ENCODE measurements around the gene RNU5D-1.

Gene RNU5D-1

GRCh38 chr1:44713321-44713781 is 17.6 kb downstream of the RNU5D-1 start:
- peak; percentile 66 for DNase-seq
- Histone ChIP-seq H3K4me1 (ENCODE audit: low read length) (peaks cover 31% of the 10 kb centered on the region), H3K9ac (ENCODE audit: low read length) (peak overlapping the region; percentile 32; the same call in 1 of the 2 replicates), H3K9me3 (replicated peaks; ENCODE audit: insufficient read depth, low read length) (no peaks in the 10 kb centered on the region), H3K36me3 (replicated peaks; ENCODE audit: insufficient read depth, low read length) (no peaks in the 10 kb centered on the region), H3K4me2 (ENCODE audit: low read depth, low read length) (peak overlapping the region; percentile 82), H3K27ac (ENCODE audit: low read length) (peak overlapping the region; percentile 72; the same call in 1 of the 2 replicates), H3F3A (ENCODE audit: insufficient read depth, low read length) (peaks cover 19% of the 10 kb centered on the region), H2AFZ (ENCODE audit: low read length) (peak overlapping the region; percentile 68), H3K4me3 (ENCODE audit: low read length) (peak overlapping the region; percentile 35), H3K27me3 (replicated peaks; ENCODE audit: insufficient read depth, low read length) (peaks cover 6% of the 10 kb centered on the region; the same call in 1 of the 2 replicates), H3K9me2 (replicated peaks; ENCODE audit: insufficient read depth, low read length) (no peaks in the 10 kb centered on the region), H4K20me1 (ENCODE audit: insufficient read depth, low read length) (no peaks in the 10 kb centered on the region), H3K79me2 (ENCODE audit: low read length) (no peaks in the 10 kb centered on the region)
- TF ChIP-seq CTCF (IDR thresholded peaks at IDR 0.05; ENCODE audit: low read length): no peak
- no peak for TF ChIP-seq EZH2phosphoT487 (IDR thresholded peaks at IDR 0.05; ENCODE audit: low read length)
- no peak for TF ChIP-seq EZH2 (optimal IDR thresholded peaks at IDR 0.05; ENCODE audit: low read depth, low read length)

DNA sequence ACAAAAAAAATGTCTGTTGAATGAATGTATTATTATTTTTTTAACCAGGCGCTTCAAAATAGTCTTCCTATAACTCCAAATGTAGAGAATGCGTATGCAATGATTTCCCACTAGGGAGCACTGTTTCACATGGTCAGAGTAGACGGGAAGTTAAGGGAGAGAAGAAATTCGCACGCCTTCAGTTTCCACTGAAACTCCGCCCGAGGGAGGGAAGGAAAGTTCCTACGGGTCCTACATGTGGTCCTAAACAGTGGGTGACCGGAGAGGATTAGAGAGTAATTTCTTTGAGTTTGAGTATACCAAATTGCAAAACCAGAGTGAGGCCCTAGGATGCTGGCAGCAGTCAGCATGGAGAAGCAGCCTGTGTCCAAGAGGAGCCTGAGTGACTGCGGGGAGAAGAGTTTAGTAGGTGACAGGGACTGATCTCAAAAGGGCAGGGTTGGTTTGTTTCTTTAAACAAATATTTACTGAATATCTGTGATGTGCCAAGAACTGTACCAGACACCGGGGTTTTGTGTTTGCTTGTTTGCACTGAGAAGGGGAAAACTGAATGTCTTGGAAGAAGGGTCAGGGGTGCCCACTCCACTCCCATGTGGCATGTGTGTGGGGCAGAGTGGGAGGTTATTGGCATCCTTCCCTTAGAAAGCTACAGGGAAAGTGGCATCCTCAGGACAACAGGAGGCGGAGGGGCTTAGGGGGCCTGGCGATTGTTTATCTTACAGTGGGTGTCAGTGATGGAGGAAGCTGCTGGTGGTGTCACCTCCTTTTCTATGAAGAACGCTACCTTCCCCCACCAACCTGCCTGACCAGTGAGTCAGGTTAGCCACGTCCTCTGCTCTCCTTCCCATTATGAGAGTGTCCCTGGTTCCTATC is 22.8 kb downstream of the RNU5D-1 start:
- DNase-seq: peak; percentile 69
- Histone ChIP-seq H3K27me3 (replicated peaks; ENCODE audit: insufficient read depth, low read length) (peaks cover 6% of the 10 kb centered on the region; the same call in 1 of the 2 replicates), H3K9ac (ENCODE audit: low read length) (peak overlapping the region; percentile 17; the same call in 1 of the 2 replicates), H3K9me3 (replicated peaks; ENCODE audit: insufficient read depth, low read length) (no peaks in the 10 kb centered on the region), H3K4me1 (ENCODE audit: low read length) (peaks cover 9% of the 10 kb centered on the region), H3F3A (ENCODE audit: insufficient read depth, low read length) (peaks cover 9% of the 10 kb centered on the region; the same call in 1 of the 2 replicates), H3K9me2 (replicated peaks; ENCODE audit: insufficient read depth, low read length) (no peaks in the 10 kb centered on the region), H2AFZ (ENCODE audit: low read length) (peak overlapping the region; percentile 68), H3K27ac (ENCODE audit: low read length) (no peak overlapping the region), H3K4me3 (ENCODE audit: low read length) (peak overlapping the region; percentile 32; the same call in 1 of the 2 replicates), H3K79me2 (ENCODE audit: low read length) (no peaks in the 10 kb centered on the region), H3K36me3 (replicated peaks; ENCODE audit: insufficient read depth, low read length) (no peaks in the 10 kb centered on the region), H4K20me1 (ENCODE audit: insufficient read depth, low read length) (no peaks in the 10 kb centered on the region), H3K4me2 (ENCODE audit: low read depth, low read length) (peak overlapping the region; percentile 77)
- TF ChIP-seq CTCF (IDR thresholded peaks at IDR 0.05; ENCODE audit: low read length) (peak; percentile 79), EZH2phosphoT487 (IDR thresholded peaks at IDR 0.05; ENCODE audit: low read length) (no peak)

- Histone ChIP-seq H3K79me2 (ENCODE audit: low read length) (no peaks in the 10 kb centered on the region), H2AFZ (ENCODE audit: low read length) (peak overlapping the region; percentile 68; the same call in 1 of the 2 replicates), H4K20me1 (ENCODE audit: insufficient read depth, low read length) (no peaks in the 10 kb centered on the region), H3K36me3 (replicated peaks; ENCODE audit: insufficient read depth, low read length) (no peaks in the 10 kb centered on the region), H3K4me1 (ENCODE audit: low read length) (peaks cover 9% of the 10 kb centered on the region), H3K9ac (ENCODE audit: low read length) (no peak overlapping the region), H3K4me2 (ENCODE audit: low read depth, low read length) (peak overlapping the region; percentile 77), H3K9me3 (replicated peaks; ENCODE audit: insufficient read depth, low read length) (no peaks in the 10 kb centered on the region), H3K27me3 (replicated peaks; ENCODE audit: insufficient read depth, low read length) (peaks cover 6% of the 10 kb centered on the region; the same call in 1 of the 2 replicates), H3K27ac (ENCODE audit: low read length) (no peak overlapping the region), H3F3A (ENCODE audit: insufficient read depth, low read length) (0 out of 2 replicates have a peak, but pooled peaks cover 3% of the 10 kb centered on the region), H3K4me3 (ENCODE audit: low read length) (no peak overlapping the region; the same call in 1 of the 2 replicates), H3K9me2 (replicated peaks; ENCODE audit: insufficient read depth, low read length) (no peaks in the 10 kb centered on the region)
- DNase-seq: no peak
- TF ChIP-seq CTCF (IDR thresholded peaks at IDR 0.05; ENCODE audit: low read length) (no peak), EZH2phosphoT487 (IDR thresholded peaks at IDR 0.05; ENCODE audit: low read length) (no peak), EZH2 (optimal IDR thresholded peaks at IDR 0.05; ENCODE audit: low read depth, low read length) (no peak)
Observed at GRCh38 chr1:44707112-44707881, 23.7 kb downstream of the RNU5D-1 start.

All from MM.1S (cell line).